D721Med (cell line): ENCODE measurements around the gene ZMIZ1.

Experiments used
- DNase-seq: peaks from one replicate; pipeline ENCODE4 v3.0.0; 2011; ENCODE audit warnings: low spot score; ENCODE audit not compliant: insufficient read length
- FAIRE-seq: peaks from 2 replicates; lab custom pipeline; 2011; peaks lifted over from hg19 to GRCh38; lab: Jason Lieb, UNC
- TF ChIP-seq, protein P1 (sequence below): IDR thresholded peaks from 2 replicates; pipeline ENCODE4 v1.5.1; 2012; ENCODE audit warnings: mild to moderate bottlenecking, control low read depth; ENCODE audit not compliant: insufficient read depth; ENCODE audit errors: missing control alignments

The ZMIZ1 gene

GRCh38 chr10:79142064-79142491, 73.3 kb downstream of the ZMIZ1 start:
- TF ChIP-seq, protein P1, sequence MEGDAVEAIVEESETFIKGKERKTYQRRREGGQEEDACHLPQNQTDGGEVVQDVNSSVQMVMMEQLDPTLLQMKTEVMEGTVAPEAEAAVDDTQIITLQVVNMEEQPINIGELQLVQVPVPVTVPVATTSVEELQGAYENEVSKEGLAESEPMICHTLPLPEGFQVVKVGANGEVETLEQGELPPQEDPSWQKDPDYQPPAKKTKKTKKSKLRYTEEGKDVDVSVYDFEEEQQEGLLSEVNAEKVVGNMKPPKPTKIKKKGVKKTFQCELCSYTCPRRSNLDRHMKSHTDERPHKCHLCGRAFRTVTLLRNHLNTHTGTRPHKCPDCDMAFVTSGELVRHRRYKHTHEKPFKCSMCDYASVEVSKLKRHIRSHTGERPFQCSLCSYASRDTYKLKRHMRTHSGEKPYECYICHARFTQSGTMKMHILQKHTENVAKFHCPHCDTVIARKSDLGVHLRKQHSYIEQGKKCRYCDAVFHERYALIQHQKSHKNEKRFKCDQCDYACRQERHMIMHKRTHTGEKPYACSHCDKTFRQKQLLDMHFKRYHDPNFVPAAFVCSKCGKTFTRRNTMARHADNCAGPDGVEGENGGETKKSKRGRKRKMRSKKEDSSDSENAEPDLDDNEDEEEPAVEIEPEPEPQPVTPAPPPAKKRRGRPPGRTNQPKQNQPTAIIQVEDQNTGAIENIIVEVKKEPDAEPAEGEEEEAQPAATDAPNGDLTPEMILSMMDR, result no peak
- DNase-seq (no peak), FAIRE-seq (no peak)

- TF ChIP-seq, protein P1, result peak; percentile 32
- no peak for DNase-seq
These were observed 74.0 kb downstream of the ZMIZ1 start for GRCh38 chr10:79142522-79143309.

DNA sequence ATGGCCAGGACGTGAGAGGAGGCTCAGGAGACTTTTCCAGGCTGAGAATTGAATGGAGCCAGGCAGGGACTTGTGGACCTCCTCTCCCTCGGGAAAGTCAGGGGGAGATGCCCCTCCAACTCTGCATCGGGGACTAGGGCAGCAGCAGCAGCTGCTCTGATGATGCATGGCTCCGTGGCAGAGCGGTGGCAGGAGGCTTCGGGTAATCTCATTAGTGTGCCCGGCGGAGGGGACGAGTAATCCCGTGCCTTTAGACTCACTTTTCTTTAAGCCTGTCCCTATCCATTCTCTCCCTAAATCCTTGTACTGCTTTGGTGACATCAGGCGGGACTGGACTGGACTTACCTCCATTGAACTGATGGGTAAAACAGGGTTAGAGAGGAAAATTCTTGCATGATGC, 75.1 kb downstream of the ZMIZ1 start:
- TF ChIP-seq, protein P1, result no peak
- DNase-seq (peak; percentile 80), FAIRE-seq (peak; percentile 80)

More at GRCh38 chr10:79142522-79143309, 74.0 kb downstream of the ZMIZ1 start:
- FAIRE-seq, result no peak

GRCh38 chr10:79144351-79145173, 75.8 kb downstream of the ZMIZ1 start:
- TF ChIP-seq, protein P1, result no peak
- FAIRE-seq (no peak), DNase-seq (no peak)

DNA sequence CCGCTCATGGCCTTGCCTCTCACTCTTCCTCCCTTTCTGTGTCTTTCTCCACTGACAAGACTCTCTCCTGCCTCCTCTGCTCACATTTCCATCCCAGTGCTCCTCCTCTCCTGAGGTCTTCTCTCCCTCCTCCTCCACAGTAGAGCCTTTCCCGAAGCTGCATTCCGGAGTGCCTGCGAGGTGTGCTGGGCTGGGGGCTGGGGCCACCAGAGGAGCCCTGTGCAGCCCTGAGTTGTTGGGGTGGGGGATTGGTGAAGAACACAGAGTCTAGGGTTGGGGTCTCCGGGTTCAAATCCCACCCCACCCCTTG, 76.4 kb downstream of the ZMIZ1 start:
- DNase-seq (no peak), FAIRE-seq (no peak)
- TF ChIP-seq, protein P1, result no peak

GRCh38 chr10:79145517-79146470, 77.0 kb downstream of the ZMIZ1 start:
- DNase-seq, result no peak
- FAIRE-seq, result no peak
- TF ChIP-seq, protein P1, result no peak
